PFSK-1 (cell line): ENCODE data around the gene TMEM63A.

Source experiments
- FOXP2 ChIP-seq: optimal IDR thresholded peaks from 2 replicates; pipeline ENCODE3; 2011; ENCODE audit warnings: borderline replicate concordance, control low read depth, inconsistent platforms; ENCODE audit not compliant: insufficient read depth; ENCODE audit errors: extremely low read length, extremely low read depth
- POLR2AphosphoS5 ChIP-seq: IDR thresholded peaks from 2 replicates; pipeline ENCODE4 v1.6.1; 2012; ENCODE audit warnings: low read depth, mild to moderate bottlenecking, control low read depth, low read length, moderate library complexity
- SIN3A ChIP-seq: IDR thresholded peaks from 2 replicates; pipeline ENCODE4 v1.6.1; 2012; ENCODE audit warnings: mild to moderate bottlenecking, low read length, moderate library complexity, borderline replicate concordance; ENCODE audit not compliant: insufficient read depth
- TAF1 ChIP-seq: IDR thresholded peaks from 2 replicates; pipeline ENCODE4 v1.6.1; 2012; ENCODE audit warnings: low read length, control low read depth, borderline replicate concordance; ENCODE audit not compliant: insufficient read depth
- TF ChIP-seq, protein P1 (sequence below), 2 experiments: IDR thresholded peaks; 2 replicates each; pipeline versions ENCODE4 v1.6.1 to v1.8.0; 2011 to 2012; ENCODE audit warnings: low read depth in 2 of 2, low read length in 2 of 2, control low read depth in 1 of 2, inconsistent platforms in 1 of 2, mild to moderate bottlenecking in 1 of 2, moderate library complexity in 1 of 2; ENCODE audit not compliant: insufficient read depth in 1 of 2

Gene TMEM63A

DNA sequence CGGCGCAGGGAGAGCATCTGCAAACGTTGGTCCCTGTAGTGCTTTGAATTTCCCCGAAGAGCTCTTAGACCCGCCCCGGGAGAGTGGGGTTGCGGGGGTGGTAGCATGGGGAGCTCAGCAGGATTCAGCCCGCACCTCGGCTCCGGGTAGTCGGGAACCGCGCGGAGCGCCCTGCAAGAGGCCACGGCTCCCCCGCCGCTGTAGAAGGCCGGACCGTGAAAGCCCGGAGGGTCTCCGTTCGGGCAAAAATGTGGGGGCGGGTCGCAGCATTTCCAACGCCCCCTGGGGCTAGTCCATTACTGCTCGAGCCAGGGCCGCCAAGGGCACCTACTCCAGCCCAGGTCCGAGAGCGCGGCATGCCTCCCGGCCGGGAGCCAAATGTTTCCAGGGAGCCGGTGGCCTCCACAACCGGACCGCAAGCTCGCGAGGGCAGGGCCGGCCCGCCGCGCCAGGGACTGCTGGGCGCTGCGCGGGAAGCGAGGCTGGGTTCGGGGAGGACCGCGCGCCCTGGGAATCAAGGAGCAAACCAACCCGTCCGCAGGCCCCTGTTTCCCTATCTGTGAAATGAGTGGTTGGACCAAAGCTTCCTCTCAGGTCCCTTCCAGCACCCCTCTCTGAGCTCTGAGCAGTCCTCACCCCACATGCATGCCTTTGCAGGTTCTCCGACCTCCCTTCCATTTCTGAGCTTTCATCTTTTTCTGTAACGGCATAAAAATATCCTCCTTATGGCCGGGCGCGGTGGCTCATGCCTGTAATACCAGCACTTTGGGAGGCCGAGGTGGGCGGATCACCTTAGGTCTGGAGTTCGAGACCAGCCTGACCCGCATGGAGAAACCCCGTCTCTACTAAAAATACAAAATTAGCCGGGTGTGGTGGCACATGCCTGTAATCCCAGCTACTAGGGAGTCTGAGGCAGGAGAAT is 775 bp upstream of the TMEM63A start:
- no peak for TF ChIP-seq FOXP2
- TF ChIP-seq TAF1: no peak
- TF ChIP-seq, protein P1, sequence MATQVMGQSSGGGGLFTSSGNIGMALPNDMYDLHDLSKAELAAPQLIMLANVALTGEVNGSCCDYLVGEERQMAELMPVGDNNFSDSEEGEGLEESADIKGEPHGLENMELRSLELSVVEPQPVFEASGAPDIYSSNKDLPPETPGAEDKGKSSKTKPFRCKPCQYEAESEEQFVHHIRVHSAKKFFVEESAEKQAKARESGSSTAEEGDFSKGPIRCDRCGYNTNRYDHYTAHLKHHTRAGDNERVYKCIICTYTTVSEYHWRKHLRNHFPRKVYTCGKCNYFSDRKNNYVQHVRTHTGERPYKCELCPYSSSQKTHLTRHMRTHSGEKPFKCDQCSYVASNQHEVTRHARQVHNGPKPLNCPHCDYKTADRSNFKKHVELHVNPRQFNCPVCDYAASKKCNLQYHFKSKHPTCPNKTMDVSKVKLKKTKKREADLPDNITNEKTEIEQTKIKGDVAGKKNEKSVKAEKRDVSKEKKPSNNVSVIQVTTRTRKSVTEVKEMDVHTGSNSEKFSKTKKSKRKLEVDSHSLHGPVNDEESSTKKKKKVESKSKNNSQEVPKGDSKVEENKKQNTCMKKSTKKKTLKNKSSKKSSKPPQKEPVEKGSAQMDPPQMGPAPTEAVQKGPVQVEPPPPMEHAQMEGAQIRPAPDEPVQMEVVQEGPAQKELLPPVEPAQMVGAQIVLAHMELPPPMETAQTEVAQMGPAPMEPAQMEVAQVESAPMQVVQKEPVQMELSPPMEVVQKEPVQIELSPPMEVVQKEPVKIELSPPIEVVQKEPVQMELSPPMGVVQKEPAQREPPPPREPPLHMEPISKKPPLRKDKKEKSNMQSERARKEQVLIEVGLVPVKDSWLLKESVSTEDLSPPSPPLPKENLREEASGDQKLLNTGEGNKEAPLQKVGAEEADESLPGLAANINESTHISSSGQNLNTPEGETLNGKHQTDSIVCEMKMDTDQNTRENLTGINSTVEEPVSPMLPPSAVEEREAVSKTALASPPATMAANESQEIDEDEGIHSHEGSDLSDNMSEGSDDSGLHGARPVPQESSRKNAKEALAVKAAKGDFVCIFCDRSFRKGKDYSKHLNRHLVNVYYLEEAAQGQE (IDR thresholded peaks at IDR 0.05; ENCODE audit: insufficient read depth in 1 of 2, low read depth in 2 of 2, low read length in 2 of 2): no peak
- TF ChIP-seq SIN3A: no peak
- TF ChIP-seq POLR2AphosphoS5: no peak

DNA sequence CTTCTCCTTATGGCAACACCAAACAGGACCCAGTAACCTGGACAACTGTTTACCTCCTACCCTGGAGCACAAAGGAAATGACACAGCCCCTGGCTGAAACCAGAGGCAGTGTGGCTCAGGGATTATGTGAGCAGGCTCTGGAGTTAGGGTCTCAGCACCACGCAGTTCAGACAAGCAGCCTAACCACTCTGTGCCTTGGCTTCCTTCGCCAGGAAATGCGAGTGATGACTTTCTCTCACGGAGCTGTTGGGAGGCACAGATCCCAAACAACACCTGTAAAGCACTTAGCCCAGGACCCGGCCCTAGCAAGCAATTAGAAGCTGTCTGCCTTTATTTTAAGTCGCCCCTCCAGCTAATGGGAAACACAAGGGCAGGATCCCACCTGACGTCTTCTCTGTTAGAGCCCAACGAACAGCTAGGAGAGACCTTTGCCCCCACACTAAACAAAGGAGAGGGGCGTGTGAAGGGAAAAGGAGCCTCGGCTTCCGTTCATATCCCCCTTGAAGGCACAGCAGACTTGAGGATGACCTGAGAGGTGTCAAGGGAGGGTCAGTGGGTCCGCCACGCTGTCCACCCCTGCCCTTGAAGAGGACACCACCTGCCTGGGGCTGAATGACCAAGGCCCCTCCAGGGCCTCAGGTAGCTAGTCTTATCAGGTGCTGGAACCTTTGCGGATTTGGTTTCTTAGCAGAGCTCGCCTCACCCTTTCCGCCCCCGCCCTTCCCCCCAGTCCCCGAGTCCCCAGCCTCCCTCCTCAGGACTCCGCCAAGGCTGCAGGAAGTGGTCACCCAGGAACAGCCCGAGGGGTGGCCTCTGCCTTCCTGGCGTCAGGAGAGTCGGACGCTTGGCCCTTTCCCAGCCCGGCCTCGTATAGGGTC is 860 bp downstream of the TMEM63A start:
- TF ChIP-seq FOXP2: no peak
- TF ChIP-seq POLR2AphosphoS5: no peak
- TF ChIP-seq TAF1: no peak
- TF ChIP-seq, protein P1 (IDR thresholded peaks at IDR 0.05; ENCODE audit: insufficient read depth in 1 of 2, low read depth in 2 of 2, low read length in 2 of 2): no peak
- TF ChIP-seq SIN3A: no peak

DNA sequence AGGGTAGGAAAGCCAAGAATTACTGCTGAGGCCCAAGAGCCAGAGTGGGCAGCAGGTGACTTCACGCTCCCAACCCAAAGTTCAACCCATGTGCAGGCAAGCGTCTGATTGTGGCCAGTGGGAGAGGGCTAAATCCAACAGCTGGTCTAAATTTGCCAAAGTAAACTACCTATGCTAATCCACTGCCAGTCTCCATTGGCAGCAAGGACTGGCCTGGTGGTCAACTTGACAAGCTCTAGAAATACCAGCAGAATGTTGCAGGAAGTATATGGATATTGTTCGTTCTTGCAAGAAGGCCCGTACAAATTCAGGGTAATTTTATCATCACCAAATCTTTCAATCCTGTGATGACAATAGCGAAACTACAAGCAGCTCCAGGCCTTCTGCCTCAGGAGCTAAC is 1.5 kb downstream of the TMEM63A start:
- TF ChIP-seq FOXP2 (no peak), TAF1 (no peak), POLR2AphosphoS5 (no peak), SIN3A (no peak)
- TF ChIP-seq, protein P1 (IDR thresholded peaks at IDR 0.05; ENCODE audit: insufficient read depth in 1 of 2, low read depth in 2 of 2, low read length in 2 of 2): no peak

DNA sequence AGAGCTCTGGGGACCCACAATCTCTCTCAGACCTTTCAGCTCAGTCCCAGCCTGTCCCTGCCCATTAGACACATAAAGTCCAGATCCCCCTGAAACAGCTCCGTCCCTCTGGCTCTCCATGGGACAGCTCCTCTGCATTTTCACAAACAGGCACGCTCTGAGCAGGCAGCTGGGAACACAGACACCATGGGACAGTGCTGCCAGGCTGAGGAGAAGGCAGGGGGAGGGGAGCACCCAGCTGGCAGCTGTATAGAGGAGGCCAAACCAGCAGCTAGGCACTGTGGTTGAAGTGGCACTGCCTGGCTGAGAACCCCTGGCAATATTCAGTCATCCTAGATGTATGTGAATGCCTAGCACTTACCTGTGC is 2.0 kb downstream of the TMEM63A start:
- TF ChIP-seq FOXP2 (no peak), TAF1 (no peak), POLR2AphosphoS5 (no peak), SIN3A (no peak)
- TF ChIP-seq, protein P1 (IDR thresholded peaks at IDR 0.05; ENCODE audit: insufficient read depth in 1 of 2, low read depth in 2 of 2, low read length in 2 of 2): no peak
